Measurements from ENCODE around the gene GSTM4. TPM values are rescaled to one million over a fixed set of nuclear protein-coding genes. Genes with fewer than 3 reads are reported as not detected.

Gene GSTM4
- total and polyA plus RNA-seq, 2 of the 4 experiments (the other 2 are of a cell fraction): 10.4 to 37.8 TPM

DNA sequence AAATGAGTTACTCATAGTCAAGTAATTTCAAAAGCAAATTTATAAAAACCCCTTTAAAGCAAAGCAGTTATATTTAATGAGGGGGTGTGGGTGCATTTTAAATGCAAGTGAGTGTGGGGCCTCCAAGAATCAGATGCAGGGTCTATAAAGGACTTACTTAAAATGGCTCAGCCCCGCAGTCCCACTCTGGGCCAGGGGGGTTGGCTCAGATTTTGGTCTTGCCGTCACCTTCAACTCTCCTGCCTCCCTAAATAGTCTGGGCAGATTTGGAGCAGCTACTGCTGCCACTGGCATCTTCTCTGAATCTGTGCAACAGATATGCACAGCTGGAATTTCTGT lies 20.1 kb upstream of the GSTM4 start:
- H3K23ac ChIP-seq (ENCODE audit: low read depth, low read length): no peak overlapping the region
- peaks cover 11 to 13% of the 10 kb centered on the region in 2 experiments; a peak in 2 of 4 replicates for H3K79me1 ChIP-seq (ENCODE audit: low read depth in 1 of 2, low read length in 2 of 2)
- H3K27me3 ChIP-seq (ENCODE audit: control insufficient read depth, insufficient read depth, low read length): no peaks in the 10 kb centered on the region
- 0 out of 2 replicates have a peak overlapping the region, but pooled peaks have one; percentile 3 for H4K91ac ChIP-seq (ENCODE audit: insufficient read depth, low read depth, low read length)
- no peak overlapping the region for H3K27ac ChIP-seq (ENCODE audit: insufficient read depth, low read length)
- in situ Hi-C loops (cut with MboI; ENCODE audit: low sequenced_read_pairs): no loop called here
- no peak overlapping the region for H3K14ac ChIP-seq (replicated peaks; ENCODE audit: low read depth, low read length)
- BruUV-seq (replicated peaks): no TSS peak
- no peak overlapping the region for H2BK20ac ChIP-seq (ENCODE audit: low read depth, low read length)
- POLR2A ChIA-PET (ENCODE audit: unreplicated experiment): no interaction called here
- no peak overlapping the region for H3K9ac ChIP-seq (ENCODE audit: low read depth, low read length)
- peaks cover 10% of the 10 kb centered on the region for H3K4me1 ChIP-seq (ENCODE audit: control insufficient read depth, insufficient read depth, low read length)
- DNase-seq (no peak), ATAC-seq (ENCODE audit: low read depth) (no peak)
- H2AFZ ChIP-seq (replicated peaks; ENCODE audit: low read length, poor library complexity): no peak overlapping the region
- no peak overlapping the region for H2BK120ac ChIP-seq (ENCODE audit: low read depth, low read length)
- no peak overlapping the region for H3K56ac ChIP-seq (ENCODE audit: extremely low read depth, insufficient read depth, low read length)
- H3K4me3 ChIP-seq (ENCODE audit: insufficient read depth, low read depth, low read length): no peak overlapping the region
- H2AK9ac ChIP-seq (replicated peaks; ENCODE audit: low read depth, low read length, poor library complexity): no peak overlapping the region
- WGBS, 2 experiments (ENCODE audit: extremely low coverage in 2 of 2, insufficient read length in 1 of 2): no CpG with 5 or more reads among the region's 2 CpGs
- CTCF ChIA-PET: interaction anchor here (1.1 to 2.3 kb wide), 4 partner anchors 88 to 349 kb away, joined by 4 to 8 read pairs (median 4); partner anchors contain the start of genes AHCYL1 and GNAI3
- no peak overlapping the region for H4K8ac ChIP-seq (ENCODE audit: low read depth in 2 of 2, low read length in 2 of 2)
- H2AK5ac ChIP-seq (ENCODE audit: low read depth, low read length): no peak overlapping the region
- no peak overlapping the region for H2BK5ac ChIP-seq (ENCODE audit: low read depth, low read length, poor library complexity, severe bottlenecking)
- no peaks in the 10 kb centered on the region for H3K9me1 ChIP-seq (ENCODE audit: insufficient read depth, low read length)
- H4K5ac ChIP-seq (ENCODE audit: low read depth, low read length): no peak overlapping the region
- no peak overlapping the region for H2BK15ac ChIP-seq (ENCODE audit: low read depth, low read length)
- H3K4me2 ChIP-seq (ENCODE audit: low read depth, low read length): no peak overlapping the region
- H3K4ac ChIP-seq (ENCODE audit: low read depth, low read length): no peak overlapping the region
- TF ChIP-seq, protein P1, sequence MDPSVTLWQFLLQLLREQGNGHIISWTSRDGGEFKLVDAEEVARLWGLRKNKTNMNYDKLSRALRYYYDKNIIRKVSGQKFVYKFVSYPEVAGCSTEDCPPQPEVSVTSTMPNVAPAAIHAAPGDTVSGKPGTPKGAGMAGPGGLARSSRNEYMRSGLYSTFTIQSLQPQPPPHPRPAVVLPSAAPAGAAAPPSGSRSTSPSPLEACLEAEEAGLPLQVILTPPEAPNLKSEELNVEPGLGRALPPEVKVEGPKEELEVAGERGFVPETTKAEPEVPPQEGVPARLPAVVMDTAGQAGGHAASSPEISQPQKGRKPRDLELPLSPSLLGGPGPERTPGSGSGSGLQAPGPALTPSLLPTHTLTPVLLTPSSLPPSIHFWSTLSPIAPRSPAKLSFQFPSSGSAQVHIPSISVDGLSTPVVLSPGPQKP (IDR thresholded peaks at IDR 0.05; ENCODE audit: borderline replicate concordance, low read depth, low read length): no peak
- TF ChIP-seq RFX5 (IDR thresholded peaks at IDR 0.05; ENCODE audit: low read depth, low read length): no peak
- no peak for TF ChIP-seq RAD21 (IDR thresholded peaks at IDR 0.05; ENCODE audit: low read length)
- TF ChIP-seq BHLHE40 (IDR thresholded peaks at IDR 0.05; ENCODE audit: low read depth, low read length): no peak
- TF ChIP-seq, protein P2, sequence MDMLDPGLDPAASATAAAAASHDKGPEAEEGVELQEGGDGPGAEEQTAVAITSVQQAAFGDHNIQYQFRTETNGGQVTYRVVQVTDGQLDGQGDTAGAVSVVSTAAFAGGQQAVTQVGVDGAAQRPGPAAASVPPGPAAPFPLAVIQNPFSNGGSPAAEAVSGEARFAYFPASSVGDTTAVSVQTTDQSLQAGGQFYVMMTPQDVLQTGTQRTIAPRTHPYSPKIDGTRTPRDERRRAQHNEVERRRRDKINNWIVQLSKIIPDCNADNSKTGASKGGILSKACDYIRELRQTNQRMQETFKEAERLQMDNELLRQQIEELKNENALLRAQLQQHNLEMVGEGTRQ (IDR thresholded peaks at IDR 0.05; ENCODE audit: low read depth, low read length): no peak
- TF ChIP-seq MAFK (IDR thresholded peaks at IDR 0.05; ENCODE audit: low read depth, low read length): no peak
- TF ChIP-seq SMC3 (IDR thresholded peaks at IDR 0.05; ENCODE audit: low read depth, low read length): no peak
- TF ChIP-seq MXI1 (IDR thresholded peaks at IDR 0.05; ENCODE audit: borderline replicate concordance, low read depth, low read length): no peak
- peaks cover 19% of the 10 kb centered on the region for H3K36me3 ChIP-seq (ENCODE audit: control insufficient read depth, insufficient read depth, low read length)
- no peak overlapping the region for H3K18ac ChIP-seq (ENCODE audit: low read depth, low read length)
- 0 out of 2 replicates have a peak, but pooled peaks cover under 1% of the 10 kb centered on the region for H4K20me1 ChIP-seq (ENCODE audit: insufficient read depth, low read length)
- intact Hi-C loops (cut with micrococcal nuclease): no loop called here
- dilution Hi-C loops (cut with HindIII; ENCODE audit: low sequenced_read_pairs, unreplicated experiment): no loop called here
- no peaks in the 10 kb centered on the region for H3K9me3 ChIP-seq (ENCODE audit: control insufficient read depth, insufficient read depth, low read length)
